IMR-90 (cell line): ENCODE data around the gene RIMKLA. TPM values are rescaled to one million over a fixed set of nuclear protein-coding genes. Genes with fewer than 3 reads are reported as not detected.

Source experiments
- ATAC-seq: fragments of 200-7000 bp; cut with Tn5 transposase; 2 replicates; pipeline ENCODE4 v1.9.1; 2020; ENCODE audit warnings: low read depth, mild to moderate bottlenecking, moderate library complexity
- BruUV-seq: library from RNA; stranded (reverse); fragments of 400-500 nt; replicated peaks from 2 replicates; lab custom pipeline; 2021; lab: Mats Ljungman, UMichigan
- CTCF ChIA-PET: fragments of 300-600 bp; formaldehyde crosslinking; extraction: SDS; loops from one replicate; lab custom pipeline; 2021; ENCODE audit warnings: antibody characterized with exemption; lab: Yijun Ruan, JAX
- POLR2A ChIA-PET: fragments of 300-600 bp; sonication (Branson Sonifier 250); formaldehyde crosslinking; loops from one replicate; lab custom pipeline; 2022; ENCODE audit warnings: antibody characterized with exemption; ENCODE audit not compliant: unreplicated experiment; lab: Charles Lee
- DNase-seq: peaks from one replicate; pipeline ENCODE4 v3.0.0; 2013
- H2AFZ ChIP-seq: replicated peaks from 2 replicates; pipeline ENCODE3; 2013; ENCODE audit warnings: low read length, mild to moderate bottlenecking; ENCODE audit not compliant: poor library complexity
- H2AK5ac ChIP-seq: 2 replicates; pipeline ENCODE4 v1.6.1; 2013; ENCODE audit warnings: low read depth, low read length, inconsistent platforms
- H2AK9ac ChIP-seq: replicated peaks from 2 replicates; pipeline ENCODE3; 2013; ENCODE audit warnings: mild to moderate bottlenecking, low read depth, low read length, moderate library complexity; ENCODE audit not compliant: poor library complexity
- H2BK120ac ChIP-seq: 2 replicates; pipeline ENCODE4 v1.6.1; 2013; ENCODE audit warnings: low read depth, low read length, inconsistent platforms
- H2BK15ac ChIP-seq: 3 replicates; pipeline ENCODE4 v1.6.1; 2013; ENCODE audit warnings: low read depth, low read length, inconsistent platforms
- H2BK20ac ChIP-seq: 2 replicates; pipeline ENCODE4 v1.6.1; 2013; ENCODE audit warnings: low read depth, mild to moderate bottlenecking, inconsistent platforms, low read length, moderate library complexity
- H2BK5ac ChIP-seq: 2 replicates; pipeline ENCODE4 v1.6.1; 2013; ENCODE audit warnings: mild to moderate bottlenecking, low read depth, low read length, inconsistent platforms; ENCODE audit not compliant: poor library complexity, severe bottlenecking
- H3K14ac ChIP-seq: replicated peaks from 2 replicates; pipeline ENCODE4 v1.6.1; 2013; ENCODE audit warnings: low read depth, low read length, inconsistent platforms
- H3K18ac ChIP-seq: 2 replicates; pipeline ENCODE4 v1.6.1; 2013; ENCODE audit warnings: low read depth, low read length, control low read depth
- H3K23ac ChIP-seq: 2 replicates; pipeline ENCODE4 v1.6.1; 2013; ENCODE audit warnings: low read depth, low read length, inconsistent platforms
- H3K27ac ChIP-seq: 2 replicates; pipeline ENCODE4 v1.5.1; 2013; ENCODE audit warnings: mild to moderate bottlenecking, control low read depth, low read length; ENCODE audit not compliant: insufficient read depth
- H3K27me3 ChIP-seq: 2 replicates; pipeline ENCODE4 v1.6.1; 2013; ENCODE audit warnings: low read length; ENCODE audit not compliant: control insufficient read depth, insufficient read depth
- H3K36me3 ChIP-seq: 2 replicates; pipeline ENCODE4 v1.6.1; 2013; ENCODE audit warnings: low read length, mixed read lengths; ENCODE audit not compliant: control insufficient read depth, insufficient read depth
- H3K4ac ChIP-seq: 2 replicates; pipeline ENCODE4 v1.6.1; 2013; ENCODE audit warnings: low read depth, low read length, inconsistent platforms
- H3K4me1 ChIP-seq: 2 replicates; pipeline ENCODE4 v1.6.1; 2013; ENCODE audit warnings: low read length, mixed read lengths; ENCODE audit not compliant: control insufficient read depth, insufficient read depth
- H3K4me2 ChIP-seq: 2 replicates; pipeline ENCODE4 v1.6.1; 2013; ENCODE audit warnings: low read depth, mild to moderate bottlenecking, control low read depth, low read length, moderate library complexity
- H3K4me3 ChIP-seq: 2 replicates; pipeline ENCODE4 v1.5.1; 2013; ENCODE audit warnings: low read depth, mild to moderate bottlenecking, control low read depth, low read length, moderate library complexity; ENCODE audit not compliant: insufficient read depth
- H3K56ac ChIP-seq: 2 replicates; pipeline ENCODE4 v1.6.1; 2013; ENCODE audit warnings: low read length, inconsistent platforms; ENCODE audit not compliant: insufficient read depth; ENCODE audit errors: extremely low read depth
- H3K79me1 ChIP-seq, 2 experiments: 2 replicates each; pipeline ENCODE4 v1.6.1; 2013; ENCODE audit warnings: low read length in 2 of 2, inconsistent platforms in 1 of 2, low read depth in 1 of 2
- H3K9ac ChIP-seq: 2 replicates; pipeline ENCODE4 v1.6.1; 2013; ENCODE audit warnings: low read depth, low read length, control low read depth
- H3K9me1 ChIP-seq: 2 replicates; pipeline ENCODE4 v1.6.1; 2013; ENCODE audit warnings: low read length, inconsistent platforms; ENCODE audit not compliant: insufficient read depth
- H3K9me3 ChIP-seq: 2 replicates; pipeline ENCODE4 v1.6.1; 2013; ENCODE audit warnings: low read length; ENCODE audit not compliant: control insufficient read depth, insufficient read depth
- H4K20me1 ChIP-seq: 2 replicates; pipeline ENCODE4 v1.6.1; 2013; ENCODE audit warnings: low read length, inconsistent platforms; ENCODE audit not compliant: insufficient read depth
- H4K5ac ChIP-seq: 2 replicates; pipeline ENCODE4 v1.6.1; 2013; ENCODE audit warnings: mild to moderate bottlenecking, low read depth, low read length, control low read depth
- H4K8ac ChIP-seq, 2 experiments: 2 replicates each; pipeline ENCODE4 v1.6.1; 2013; ENCODE audit warnings: low read depth in 2 of 2, low read length in 2 of 2, control low read depth in 1 of 2, inconsistent platforms in 1 of 2
- H4K91ac ChIP-seq: 2 replicates; pipeline ENCODE4 v1.6.1; 2013; ENCODE audit warnings: low read depth, low read length, inconsistent platforms; ENCODE audit not compliant: insufficient read depth
- BHLHE40 ChIP-seq: fragments of 150-350 bp; IDR thresholded peaks from 2 replicates; pipeline ENCODE4 v1.6.1; 2016; ENCODE audit warnings: mild to moderate bottlenecking, low read depth, low read length
- CEBPB ChIP-seq: IDR thresholded peaks from 2 replicates; pipeline ENCODE4 v1.6.1; 2012; ENCODE audit warnings: low read depth, low read length, improper control_type of control experiment
- CHD1 ChIP-seq: IDR thresholded peaks from 2 replicates; pipeline ENCODE4 v1.6.1; 2012; ENCODE audit warnings: low read depth, low read length, improper control_type of control experiment
- FOS ChIP-seq: fragments of 150-350 bp; IDR thresholded peaks from 2 replicates; pipeline ENCODE4 v1.6.1; 2016; ENCODE audit warnings: low read depth, low read length
- MAFK ChIP-seq: IDR thresholded peaks from 2 replicates; pipeline ENCODE4 v1.6.1; 2012; ENCODE audit warnings: low read depth, low read length, improper control_type of control experiment
- MAZ ChIP-seq: IDR thresholded peaks from 2 replicates; pipeline ENCODE4 v1.6.1; 2012; ENCODE audit warnings: low read depth, mild to moderate bottlenecking, low read length, improper control_type of control experiment, moderate library complexity, borderline replicate concordance
- MXI1 ChIP-seq: IDR thresholded peaks from 2 replicates; pipeline ENCODE4 v1.6.1; 2012; ENCODE audit warnings: low read depth, mild to moderate bottlenecking, low read length, moderate library complexity, borderline replicate concordance
- NFE2L2 ChIP-seq: fragments of 150-350 bp; IDR thresholded peaks from 2 replicates; pipeline ENCODE4 v1.6.1; 2016; ENCODE audit warnings: low read depth, mild to moderate bottlenecking, low read length
- POLR2A ChIP-seq: IDR thresholded peaks from 2 replicates; pipeline ENCODE4 v1.6.1; 2012; ENCODE audit warnings: mild to moderate bottlenecking, low read depth, low read length
- RAD21 ChIP-seq: IDR thresholded peaks from 2 replicates; pipeline ENCODE4 v1.6.1; 2012; ENCODE audit warnings: low read length, improper control_type of control experiment
- RCOR1 ChIP-seq: IDR thresholded peaks from 2 replicates; pipeline ENCODE4 v1.6.1; 2012; ENCODE audit warnings: mild to moderate bottlenecking, low read length, improper control_type of control experiment; ENCODE audit not compliant: insufficient replicate concordance
- RFX5 ChIP-seq: IDR thresholded peaks from 2 replicates; pipeline ENCODE4 v1.8.0; 2012; ENCODE audit warnings: low read depth, mild to moderate bottlenecking, low read length, moderate library complexity
- WGBS, 2 experiments: methylation state at CpG; one replicate each; pipeline versions ENCODE4 v1.1.5 to v1.1.7; 2013; ENCODE audit warnings: missing lambda C conversion rate in 2 of 2; ENCODE audit not compliant: insufficient read length in 1 of 2; ENCODE audit errors: extremely low coverage in 2 of 2; 5-methylcytosine and 5-hydroxymethylcytosine counted together
- dilution Hi-C: fragments of 300-500 bp; cut with HindIII; formaldehyde crosslinking; loops from one replicate; pipeline ENCODE4 v1.14.3; 2018; ENCODE audit warnings: low sequenced_read_pairs; ENCODE audit not compliant: unreplicated experiment
- in situ Hi-C: fragments of 300-500 bp; cut with MboI; formaldehyde crosslinking; loops from 3 replicates; pipeline ENCODE4 v1.14.3; 2019; ENCODE audit warnings: low sequenced_read_pairs, inconsistent platforms, mixed read lengths
- intact Hi-C: fragments of 100-400 bp; cut with micrococcal nuclease; formaldehyde crosslinking; loops from 2 replicates; pipeline ENCODE4 v1.10.0; 2022
- polyA plus RNA-seq, 3 experiments: library from polyadenylated mRNA; depleted of rRNA; stranded (reverse); fragments of >200 nt; gene quantifications; 2 replicates each; pipeline ENCODE4 v1.2.3, GENCODE V29; 2012; ENCODE audit warnings: low replicate concordance in 1 of 3
- total RNA-seq: library from RNA; depleted of rRNA; stranded (reverse); fragments of >200 nt; gene quantifications from 2 replicates; pipeline ENCODE4 v1.2.3, GENCODE V29; 2012
- TF ChIP-seq, protein P1 (sequence below): conservative IDR thresholded peaks from 2 replicates; pipeline ENCODE4 v1.5.1; 2012; ENCODE audit warnings: mild to moderate bottlenecking, low read depth, low read length, improper control_type of control experiment
- TF ChIP-seq, protein P2 (sequence below): fragments of 150-350 bp; IDR thresholded peaks from 2 replicates; pipeline ENCODE4 v1.6.1; 2017; ENCODE audit warnings: mild to moderate bottlenecking, antibody characterized with exemption, low read length, low read depth
- TF ChIP-seq, protein P3 (sequence below): fragments of 150-350 bp; IDR thresholded peaks from 2 replicates; pipeline ENCODE4 v1.6.1; 2016; ENCODE audit warnings: low read depth, mild to moderate bottlenecking, low read length, moderate library complexity, borderline replicate concordance

The RIMKLA gene
- total and polyA plus RNA-seq, 2 of the 4 experiments (the other 2 are of a cell fraction): not detected

DNA sequence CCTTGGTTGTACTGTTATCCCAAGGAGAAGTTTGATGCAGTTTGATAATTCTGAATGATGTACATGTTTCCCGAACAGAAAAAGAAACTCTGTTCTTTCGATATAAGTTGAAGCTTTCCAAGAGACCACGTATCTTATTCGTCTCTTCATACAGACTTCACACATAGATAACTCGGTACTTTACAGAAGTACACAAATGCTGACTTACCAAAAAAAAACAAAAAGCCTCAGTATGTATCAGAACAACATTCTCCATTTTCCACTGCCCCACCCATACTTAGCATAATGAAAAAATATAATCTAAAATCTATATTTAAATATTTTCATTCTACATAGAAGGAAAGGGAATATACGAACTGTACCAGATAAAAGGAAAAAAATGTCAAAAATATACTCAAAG lies 47.7 kb upstream of the RIMKLA start:
- no peak overlapping the region for H3K18ac ChIP-seq
- no peaks in the 10 kb centered on the region for H3K4me1 ChIP-seq
- no peaks in the 10 kb centered on the region for H3K9me3 ChIP-seq
- TF ChIP-seq RFX5: no peak
- no peak for TF ChIP-seq MAFK
- no peak for TF ChIP-seq RAD21
- TF ChIP-seq MXI1: no peak
- TF ChIP-seq CHD1: no peak
- no peak for TF ChIP-seq NFE2L2
- no peak for TF ChIP-seq POLR2A
- TF ChIP-seq MAZ: no peak
- no peak for TF ChIP-seq RCOR1
- no peak for TF ChIP-seq CEBPB
- TF ChIP-seq, protein P1, sequence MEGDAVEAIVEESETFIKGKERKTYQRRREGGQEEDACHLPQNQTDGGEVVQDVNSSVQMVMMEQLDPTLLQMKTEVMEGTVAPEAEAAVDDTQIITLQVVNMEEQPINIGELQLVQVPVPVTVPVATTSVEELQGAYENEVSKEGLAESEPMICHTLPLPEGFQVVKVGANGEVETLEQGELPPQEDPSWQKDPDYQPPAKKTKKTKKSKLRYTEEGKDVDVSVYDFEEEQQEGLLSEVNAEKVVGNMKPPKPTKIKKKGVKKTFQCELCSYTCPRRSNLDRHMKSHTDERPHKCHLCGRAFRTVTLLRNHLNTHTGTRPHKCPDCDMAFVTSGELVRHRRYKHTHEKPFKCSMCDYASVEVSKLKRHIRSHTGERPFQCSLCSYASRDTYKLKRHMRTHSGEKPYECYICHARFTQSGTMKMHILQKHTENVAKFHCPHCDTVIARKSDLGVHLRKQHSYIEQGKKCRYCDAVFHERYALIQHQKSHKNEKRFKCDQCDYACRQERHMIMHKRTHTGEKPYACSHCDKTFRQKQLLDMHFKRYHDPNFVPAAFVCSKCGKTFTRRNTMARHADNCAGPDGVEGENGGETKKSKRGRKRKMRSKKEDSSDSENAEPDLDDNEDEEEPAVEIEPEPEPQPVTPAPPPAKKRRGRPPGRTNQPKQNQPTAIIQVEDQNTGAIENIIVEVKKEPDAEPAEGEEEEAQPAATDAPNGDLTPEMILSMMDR: no peak
- TF ChIP-seq, protein P2, sequence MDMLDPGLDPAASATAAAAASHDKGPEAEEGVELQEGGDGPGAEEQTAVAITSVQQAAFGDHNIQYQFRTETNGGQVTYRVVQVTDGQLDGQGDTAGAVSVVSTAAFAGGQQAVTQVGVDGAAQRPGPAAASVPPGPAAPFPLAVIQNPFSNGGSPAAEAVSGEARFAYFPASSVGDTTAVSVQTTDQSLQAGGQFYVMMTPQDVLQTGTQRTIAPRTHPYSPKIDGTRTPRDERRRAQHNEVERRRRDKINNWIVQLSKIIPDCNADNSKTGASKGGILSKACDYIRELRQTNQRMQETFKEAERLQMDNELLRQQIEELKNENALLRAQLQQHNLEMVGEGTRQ: no peak
- TF ChIP-seq, protein P3, sequence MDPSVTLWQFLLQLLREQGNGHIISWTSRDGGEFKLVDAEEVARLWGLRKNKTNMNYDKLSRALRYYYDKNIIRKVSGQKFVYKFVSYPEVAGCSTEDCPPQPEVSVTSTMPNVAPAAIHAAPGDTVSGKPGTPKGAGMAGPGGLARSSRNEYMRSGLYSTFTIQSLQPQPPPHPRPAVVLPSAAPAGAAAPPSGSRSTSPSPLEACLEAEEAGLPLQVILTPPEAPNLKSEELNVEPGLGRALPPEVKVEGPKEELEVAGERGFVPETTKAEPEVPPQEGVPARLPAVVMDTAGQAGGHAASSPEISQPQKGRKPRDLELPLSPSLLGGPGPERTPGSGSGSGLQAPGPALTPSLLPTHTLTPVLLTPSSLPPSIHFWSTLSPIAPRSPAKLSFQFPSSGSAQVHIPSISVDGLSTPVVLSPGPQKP: no peak
- no peak for TF ChIP-seq BHLHE40
- no peak for TF ChIP-seq FOS
- H2BK120ac ChIP-seq: no peak overlapping the region
- no peak overlapping the region for H2BK15ac ChIP-seq
- no peaks in the 10 kb centered on the region for H3K27me3 ChIP-seq
- H3K4me2 ChIP-seq: peak overlapping the region; percentile 21; the same call in 1 of the 2 replicates
- H3K27ac ChIP-seq: no peak overlapping the region
- no peak overlapping the region for H2AK5ac ChIP-seq
- no peak overlapping the region for H2AFZ ChIP-seq
- no peak overlapping the region for H3K56ac ChIP-seq
- H4K8ac ChIP-seq: no peak overlapping the region
- H4K20me1 ChIP-seq: peaks cover 62% of the 10 kb centered on the region
- ATAC-seq (no peak), DNase-seq (no peak)
- H3K9me1 ChIP-seq: no peaks in the 10 kb centered on the region
- BruUV-seq: no TSS peak
- dilution Hi-C loops: no loop called here
- in situ Hi-C loops: no loop called here
- POLR2A ChIA-PET: no interaction called here
- no peak overlapping the region for H3K14ac ChIP-seq
- no peak overlapping the region for H3K23ac ChIP-seq
- no peaks in the 10 kb centered on the region for H3K36me3 ChIP-seq
- intact Hi-C loops: loop anchor here (5.0 to 10.0 kb wide), 2 partner anchors 141 to 432 kb away; partner anchors contain the start of genes C1orf50 and P3H1
- no peak overlapping the region for H4K5ac ChIP-seq
- no peak overlapping the region for H3K9ac ChIP-seq
- CTCF ChIA-PET: no interaction called here
- H3K4me3 ChIP-seq: no peak overlapping the region
- H2BK5ac ChIP-seq: no peak overlapping the region
- no peak overlapping the region for H4K91ac ChIP-seq
- H3K4ac ChIP-seq: no peak overlapping the region
- WGBS, 2 experiments: 93% methylated on average over 3 of the region's 6 CpGs; no CpG with 5 or more reads in 1 of the 2 experiments
- no peak overlapping the region for H2AK9ac ChIP-seq
- H3K79me1 ChIP-seq: peaks cover 0 to 47% of the 10 kb centered on the region in 2 experiments; a peak in 2 of 4 replicates
- no peak overlapping the region for H2BK20ac ChIP-seq
